Right lobe of liver (tissue), 4 donors: Measurements from ENCODE around the gene ATP13A1.
"Not testable (repeated sequence)": the region's sequence is repeated elsewhere in the genome, so short reads cannot be mapped to it uniquely, and the experiment has no call there.

ENCODE experiments used
- POLR2A ChIP-seq: fragments of 450-650 bp; IDR thresholded peaks from one replicate; pipeline ENCODE4 v1.6.1; 2017; ENCODE audit warnings: antibody characterized with exemption, mild to moderate bottlenecking
- TF ChIP-seq, protein P1 (sequence below), 4 donors: fragments of 200-600 bp in 3 of 4; fragments of 450-650 bp in 1 of 4; IDR thresholded peaks; one replicate each; pipeline versions ENCODE4 v1.5.1 to v1.8.0; 2016 to 2022; ENCODE audit warnings: antibody characterized with exemption in 4 of 4, mild to moderate bottlenecking in 2 of 4
- donor health status: DM: no; HTN: no; CAD: no.
- donor health status: DM: no; HTN: no; CAD: no.
- donor health status: DM: no; HTN: yes; CAD: no.

DNA sequence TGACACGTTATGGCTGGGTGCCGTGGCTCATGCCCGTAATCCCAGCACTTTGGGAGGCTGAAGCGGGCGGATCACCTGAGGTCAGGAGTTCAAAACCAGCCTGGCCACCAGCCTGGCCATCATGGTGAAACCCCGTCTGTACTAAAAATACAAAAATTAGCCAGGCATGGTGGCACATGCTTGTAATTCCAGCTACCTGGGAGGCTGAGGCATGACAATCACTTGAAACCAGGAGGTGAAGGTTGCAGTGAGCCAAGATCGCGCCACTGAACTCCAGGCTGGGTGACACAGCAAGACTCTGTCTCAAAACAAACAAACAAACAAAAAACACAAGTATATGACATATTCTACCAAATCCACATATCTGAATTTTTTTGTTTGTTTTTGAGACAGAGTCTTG is 56.8 kb downstream of the ATP13A1 start:
- TF ChIP-seq POLR2A: not testable (repeated sequence)
- TF ChIP-seq, protein P1, sequence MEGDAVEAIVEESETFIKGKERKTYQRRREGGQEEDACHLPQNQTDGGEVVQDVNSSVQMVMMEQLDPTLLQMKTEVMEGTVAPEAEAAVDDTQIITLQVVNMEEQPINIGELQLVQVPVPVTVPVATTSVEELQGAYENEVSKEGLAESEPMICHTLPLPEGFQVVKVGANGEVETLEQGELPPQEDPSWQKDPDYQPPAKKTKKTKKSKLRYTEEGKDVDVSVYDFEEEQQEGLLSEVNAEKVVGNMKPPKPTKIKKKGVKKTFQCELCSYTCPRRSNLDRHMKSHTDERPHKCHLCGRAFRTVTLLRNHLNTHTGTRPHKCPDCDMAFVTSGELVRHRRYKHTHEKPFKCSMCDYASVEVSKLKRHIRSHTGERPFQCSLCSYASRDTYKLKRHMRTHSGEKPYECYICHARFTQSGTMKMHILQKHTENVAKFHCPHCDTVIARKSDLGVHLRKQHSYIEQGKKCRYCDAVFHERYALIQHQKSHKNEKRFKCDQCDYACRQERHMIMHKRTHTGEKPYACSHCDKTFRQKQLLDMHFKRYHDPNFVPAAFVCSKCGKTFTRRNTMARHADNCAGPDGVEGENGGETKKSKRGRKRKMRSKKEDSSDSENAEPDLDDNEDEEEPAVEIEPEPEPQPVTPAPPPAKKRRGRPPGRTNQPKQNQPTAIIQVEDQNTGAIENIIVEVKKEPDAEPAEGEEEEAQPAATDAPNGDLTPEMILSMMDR (IDR thresholded peaks at IDR 0.05): not testable (repeated sequence)
